ENCODE results near the gene TMEM44.

GRCh38 chr3:194572143-194572789 is 61.0 kb downstream of the TMEM44 start:
- TF ChIP-seq CTCF (IDR thresholded peaks at IDR 0.05) (no peak), POLR2AphosphoS5 (IDR thresholded peaks at IDR 0.05) (peak; percentile 74 to 96 (median 78))
